Activated CD4-positive, CD25-positive, alpha-beta regulatory T cell treated with anti-CD3 and anti-CD28 coated beads, Interleukin-2, amount 50 U/mL, for 24 hours (primary cell): ENCODE results near the gene LGALS8.

Experiments
- ATAC-seq, 2 donors: fragments of 150-1000 bp; cut with Tn5 transposase; one replicate each; pipeline ENCODE4 v1.10.0; 2021; ENCODE audit warnings: mild to moderate bottlenecking in 1 of 2, moderate library complexity in 1 of 2

LGALS8 gene

DNA sequence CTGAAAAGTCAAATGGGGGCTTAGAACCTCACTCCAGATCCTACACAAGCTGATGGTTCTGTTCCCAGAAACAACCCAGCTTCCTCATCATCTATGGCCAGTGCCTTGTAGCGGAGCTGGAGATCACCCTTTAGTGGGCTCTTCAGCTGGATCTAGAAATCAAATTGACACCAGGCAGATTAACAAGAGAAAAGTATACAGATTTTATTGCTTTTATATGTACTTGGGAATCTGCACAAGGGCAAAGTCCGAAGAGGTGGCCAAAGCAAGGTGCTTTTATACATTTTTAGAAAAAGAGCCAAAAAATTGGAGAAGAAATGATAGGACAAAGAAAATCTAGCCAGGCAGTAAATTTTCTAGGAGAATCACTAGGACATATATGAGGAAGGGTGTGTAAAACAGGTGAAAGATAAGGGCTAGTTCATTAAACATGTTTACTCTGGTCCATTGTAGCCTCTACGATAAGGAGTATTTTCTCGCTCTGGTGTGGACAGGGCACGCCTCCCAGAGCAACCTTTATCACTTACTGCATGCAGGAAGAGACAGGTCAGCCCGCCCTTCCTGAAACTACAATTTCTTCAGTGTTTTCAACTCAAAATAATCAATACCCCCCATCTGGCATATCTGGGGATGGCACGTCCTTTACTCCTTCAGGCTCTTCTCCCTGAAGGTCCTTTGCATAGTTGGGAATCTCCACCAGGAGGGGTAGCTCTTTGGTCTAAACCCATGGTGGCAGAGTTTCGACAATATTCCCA, 14.0 kb upstream of the LGALS8 start:
- no peak for ATAC-seq

DNA sequence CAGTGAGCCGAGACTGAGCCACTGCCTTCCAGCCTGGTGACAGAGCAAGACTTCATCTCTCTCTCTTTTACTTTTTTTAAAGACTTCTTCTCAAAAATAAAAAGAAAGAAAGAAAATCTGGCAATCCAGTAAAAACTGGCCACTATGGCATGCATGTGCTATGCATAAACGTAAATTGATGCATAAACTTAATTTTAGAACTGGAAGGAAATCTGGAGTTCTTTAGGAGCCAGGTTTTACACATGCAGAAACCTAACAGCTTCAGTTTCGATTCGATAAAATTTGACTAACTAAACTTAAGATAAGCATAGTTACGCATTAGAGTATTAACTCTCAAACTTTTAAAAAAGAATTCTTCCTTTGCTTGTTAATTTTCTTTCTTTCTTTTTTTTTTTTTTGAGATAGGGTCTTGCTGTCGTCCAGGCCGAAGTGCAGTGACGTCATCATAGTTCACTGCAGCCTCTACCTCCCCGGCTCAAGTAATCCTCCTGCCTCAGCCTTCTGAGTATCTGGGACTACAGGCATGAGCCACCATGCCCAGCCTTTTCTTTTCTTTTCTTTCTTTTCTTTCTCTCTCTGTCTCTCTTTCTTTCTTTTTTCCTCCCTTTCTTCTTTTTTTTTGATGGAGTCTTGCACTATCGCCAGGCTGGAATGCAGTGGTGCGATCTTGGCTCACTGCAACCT, 11.9 kb upstream of the LGALS8 start:
- no peak for ATAC-seq

DNA sequence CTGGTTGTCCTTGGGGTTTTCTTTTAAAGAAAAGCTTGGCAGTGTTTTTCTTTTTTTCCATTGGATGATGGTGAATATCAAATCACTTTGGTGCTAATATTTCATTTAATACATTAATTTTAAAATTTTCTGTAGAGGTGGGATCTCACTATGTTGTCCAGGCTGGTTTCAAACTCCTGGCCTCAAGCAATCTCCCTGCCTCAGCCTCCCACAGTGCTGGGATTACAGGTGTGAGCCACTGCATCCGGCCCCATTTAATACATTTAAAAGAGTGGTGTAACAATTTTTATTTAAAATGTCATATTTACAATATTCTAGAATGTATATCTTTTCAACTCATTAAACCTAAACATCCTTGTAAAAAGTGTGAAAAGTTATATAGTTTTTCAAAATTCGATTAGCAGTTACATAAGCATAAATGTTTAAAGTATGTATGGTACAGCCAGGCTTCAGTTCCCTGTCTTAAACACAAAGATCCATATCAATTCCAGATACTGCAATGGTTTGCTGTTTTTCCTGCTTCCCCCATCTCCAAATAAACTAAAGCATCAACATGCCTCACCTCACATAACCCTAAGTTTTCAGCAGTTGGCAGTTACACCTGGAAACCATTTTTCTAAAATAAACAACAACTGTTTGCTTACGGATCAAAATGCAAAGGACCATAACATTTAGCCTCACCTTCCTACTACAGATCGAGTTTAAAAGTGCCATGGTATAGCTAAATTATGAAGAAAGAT, 8.9 kb upstream of the LGALS8 start:
- ATAC-seq = no peak

DNA sequence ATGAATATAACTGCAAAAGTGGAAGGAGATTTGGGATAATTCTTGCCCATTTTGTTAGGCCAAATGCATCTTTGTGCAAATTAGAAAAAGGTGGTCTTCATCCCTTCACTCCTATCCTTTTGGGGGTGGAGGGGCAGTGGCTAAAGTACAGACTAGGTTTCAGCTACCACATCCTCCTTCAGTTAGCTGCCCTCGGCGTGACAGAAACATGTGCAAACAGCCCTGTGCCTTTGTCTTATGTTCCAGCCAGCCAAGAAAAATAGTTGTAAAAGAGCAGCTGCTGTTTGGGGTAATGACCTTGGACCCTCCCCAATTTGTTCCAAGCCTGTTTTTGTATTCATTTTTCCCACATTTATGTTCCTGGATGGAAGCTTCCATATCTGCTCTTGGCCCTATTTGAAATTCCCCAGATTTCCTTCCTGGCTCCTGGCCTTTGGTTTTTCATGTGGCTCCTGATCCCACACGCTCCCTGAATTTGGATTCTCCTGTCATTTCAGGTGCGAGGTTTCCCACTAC, 8.3 kb upstream of the LGALS8 start:
- no peak for ATAC-seq

DNA sequence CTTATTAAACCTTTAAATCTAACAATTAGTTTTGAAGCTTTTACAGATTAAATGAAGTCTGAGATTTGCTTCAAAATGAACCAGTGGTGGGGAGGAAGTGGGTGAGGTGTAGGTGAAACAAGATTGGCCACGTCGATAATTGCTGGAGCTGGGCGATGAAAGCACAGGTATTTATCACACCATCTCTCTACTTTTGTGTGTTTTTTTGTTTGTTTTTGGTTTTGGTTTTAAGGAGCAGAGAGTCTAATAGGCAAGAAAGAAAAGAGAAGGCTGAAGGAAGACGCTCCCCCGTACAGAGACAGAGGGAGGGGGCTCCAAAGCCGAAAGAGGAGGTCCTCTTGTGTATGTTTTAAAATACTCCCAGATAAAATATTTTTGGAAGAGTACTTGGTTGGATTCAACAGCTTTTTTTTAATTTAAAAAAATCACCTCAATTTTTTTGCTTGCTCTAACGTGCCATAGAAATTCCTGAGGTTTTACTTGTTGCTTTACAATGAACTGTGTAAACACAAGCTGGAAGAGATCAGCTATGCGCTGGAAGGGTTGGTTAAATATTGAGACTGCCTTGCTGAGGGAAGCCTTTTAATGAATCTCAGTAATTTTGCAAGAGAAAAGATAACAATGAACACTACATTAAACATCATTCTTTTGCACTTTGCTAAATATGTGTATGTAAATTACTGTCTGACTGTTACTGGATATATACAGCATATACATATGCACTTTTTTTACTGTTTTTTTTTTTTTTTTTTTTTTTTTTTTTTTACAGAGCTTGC, 6.7 kb upstream of the LGALS8 start:
- peak; percentile 63 to 76 for ATAC-seq

DNA sequence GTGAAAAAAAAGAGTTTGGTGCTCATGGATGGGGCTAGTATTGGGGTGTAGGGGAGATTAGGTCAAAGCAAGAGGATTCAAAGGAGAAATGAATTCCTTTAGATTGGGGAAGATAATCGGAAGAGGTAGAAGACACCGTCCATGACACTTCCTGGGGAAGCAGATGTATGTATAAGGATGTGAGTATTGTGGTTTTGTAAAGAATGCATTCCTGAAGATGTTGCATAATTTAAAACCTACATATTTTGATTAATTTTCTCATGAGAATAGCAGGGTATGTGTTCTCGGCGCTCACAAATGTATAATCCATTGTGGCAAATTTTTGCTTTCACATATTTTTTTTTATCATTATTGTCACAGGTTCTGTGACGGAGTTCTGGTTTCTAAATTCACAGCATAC, 5.5 kb upstream of the LGALS8 start:
- ATAC-seq = no peak

DNA sequence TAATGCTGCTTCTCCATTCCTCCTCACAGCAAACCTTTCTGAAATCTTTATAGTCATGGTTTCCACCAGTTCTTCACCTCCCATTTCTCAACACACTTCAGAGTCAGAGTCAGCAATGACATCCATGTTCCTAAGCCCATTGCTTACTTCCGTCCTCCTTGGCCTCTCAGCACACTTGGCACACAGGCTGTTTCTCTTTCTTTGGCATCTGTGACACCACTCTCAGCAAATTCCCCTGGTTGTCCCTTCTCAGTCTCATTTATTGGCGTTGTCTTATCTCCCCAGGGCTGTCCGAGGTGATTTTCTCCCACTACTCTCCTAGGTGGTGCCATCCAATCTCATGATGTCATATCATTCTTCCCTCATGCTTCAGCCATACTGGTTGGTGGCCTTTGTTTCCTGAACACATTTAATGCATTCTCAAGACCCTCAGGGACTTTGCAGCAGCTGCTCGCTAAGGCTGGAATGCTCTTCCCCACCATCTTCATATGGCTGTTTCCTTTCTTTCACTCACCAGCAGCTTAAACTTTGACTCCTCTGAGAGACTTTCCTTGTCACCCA, 3.3 kb upstream of the LGALS8 start:
- no peak for ATAC-seq

DNA sequence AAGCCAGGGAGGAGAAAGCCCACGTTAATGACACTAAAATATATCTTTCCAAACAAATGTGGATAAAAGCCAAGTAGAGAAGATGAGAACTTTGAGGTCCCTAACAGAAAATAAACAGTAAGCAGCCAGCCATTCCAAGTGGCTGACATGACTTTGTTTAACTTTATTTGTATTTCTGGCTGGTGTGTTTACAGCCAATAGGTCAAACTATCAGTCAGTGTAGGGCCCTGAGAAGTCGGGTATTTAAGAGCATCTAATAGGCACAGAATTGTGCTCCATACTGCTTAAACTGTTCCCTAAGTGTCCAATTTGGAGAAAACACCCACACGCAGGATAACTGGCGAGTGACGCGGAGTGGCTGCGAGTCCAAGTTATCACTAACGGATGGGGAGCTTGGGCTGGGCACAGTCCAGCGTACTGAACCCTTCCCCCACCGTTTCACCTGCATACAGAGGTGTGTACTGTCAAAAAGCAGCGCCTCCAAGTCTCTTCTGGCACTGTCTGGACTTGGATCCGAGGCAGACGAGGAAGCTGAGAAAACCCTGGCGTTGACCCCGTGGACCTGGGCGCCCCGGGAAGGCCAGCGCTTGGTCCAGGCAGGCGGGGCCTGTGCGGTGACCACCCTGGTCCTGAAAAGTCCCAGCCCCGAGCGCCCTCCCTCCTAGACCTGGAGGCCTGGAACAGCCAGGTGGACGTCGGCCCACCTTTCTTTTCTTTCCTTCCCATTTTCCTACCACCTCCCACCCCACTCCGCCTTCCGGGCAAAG, 662 bp upstream of the LGALS8 start:
- ATAC-seq = no peak

DNA sequence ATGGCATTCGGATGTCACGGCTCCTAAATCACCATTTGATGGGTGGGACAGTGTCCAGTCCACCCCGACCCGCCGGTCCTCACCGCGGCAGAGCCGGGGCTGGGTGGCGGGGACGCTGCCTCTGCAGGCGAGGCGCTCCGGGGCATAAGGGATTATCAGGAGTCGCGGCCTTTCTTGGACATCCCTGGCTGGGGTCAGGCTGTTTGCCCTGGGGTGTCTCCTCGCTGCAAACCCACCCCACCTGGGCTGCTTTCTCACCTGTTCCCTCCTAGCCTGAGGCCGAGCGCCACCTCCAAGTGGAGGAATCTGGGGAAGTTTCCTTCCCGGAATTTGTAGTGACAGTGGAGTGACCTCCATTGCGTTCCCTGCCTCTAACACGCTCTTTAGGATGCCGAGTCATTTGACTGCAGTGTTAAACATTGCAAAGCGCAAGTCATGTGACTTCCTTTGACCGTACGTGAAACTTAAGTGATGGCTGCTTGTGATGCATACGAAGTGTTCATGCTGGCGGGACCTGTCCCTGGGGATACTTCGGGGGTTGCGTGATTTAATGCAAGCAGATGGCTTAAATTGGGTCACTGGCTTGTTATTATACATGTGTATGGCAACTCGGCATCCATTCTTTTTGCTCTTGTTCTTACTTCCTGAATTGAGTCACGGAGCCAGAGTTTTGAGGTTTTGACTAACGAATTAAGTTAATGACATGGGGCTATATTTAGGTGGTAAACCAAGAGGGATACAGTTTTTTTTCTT, 536 bp downstream of the LGALS8 start:
- peak; percentile 90 to 93 for ATAC-seq

DNA sequence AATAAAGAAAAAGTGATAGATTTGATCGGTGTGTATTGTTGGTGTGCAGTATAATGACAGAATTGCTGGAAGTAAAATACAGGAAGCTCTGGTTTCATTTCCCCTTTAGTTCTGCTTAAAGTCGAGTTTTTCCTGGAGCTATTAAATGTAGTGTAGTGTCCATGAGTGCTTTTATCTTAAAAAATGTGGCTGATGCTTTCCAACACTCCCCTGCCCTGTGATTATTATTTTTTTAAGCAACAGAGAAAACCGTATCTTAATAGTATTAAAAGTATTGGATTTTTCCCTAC, 1.1 kb downstream of the LGALS8 start:
- ATAC-seq = no peak

DNA sequence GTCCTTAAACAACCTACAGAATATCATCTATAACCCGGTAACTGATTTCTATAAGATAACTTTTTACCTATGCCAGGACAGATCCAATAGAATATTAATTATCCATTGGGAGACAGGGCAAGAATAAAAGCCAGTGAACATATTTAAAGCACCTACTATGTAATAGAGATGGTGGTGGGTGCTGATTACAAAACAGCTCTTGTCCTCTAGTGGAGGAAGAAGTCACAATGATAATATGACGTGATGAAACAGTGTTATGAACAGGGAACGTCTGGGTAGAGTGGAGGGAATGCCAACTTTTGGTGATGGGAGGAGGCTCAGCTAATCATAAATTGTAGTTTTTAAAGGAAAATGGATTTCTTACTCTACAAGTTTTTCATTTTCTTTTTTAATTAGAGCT, 2.3 kb downstream of the LGALS8 start:
- ATAC-seq = no peak

DNA sequence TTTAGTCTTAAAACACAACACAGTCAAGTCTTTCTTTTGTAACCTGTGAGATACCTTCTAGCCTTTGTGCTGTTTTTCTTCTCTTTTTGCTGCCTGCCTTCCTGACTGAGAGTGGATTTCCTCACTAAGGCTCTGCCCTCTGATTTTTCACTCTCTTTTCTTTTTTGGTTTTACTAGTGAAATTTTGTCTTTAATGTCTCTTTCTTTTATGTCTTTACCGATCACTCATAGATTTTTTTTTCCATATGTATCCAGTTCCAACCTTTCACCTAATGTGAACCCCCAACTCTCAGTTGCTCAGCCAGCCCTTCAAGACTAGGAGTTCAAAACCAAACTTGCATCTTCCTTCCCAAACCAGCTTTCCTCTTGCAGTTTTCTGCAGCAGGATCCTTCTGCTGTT, 6.5 kb downstream of the LGALS8 start:
- no peak for ATAC-seq

DNA sequence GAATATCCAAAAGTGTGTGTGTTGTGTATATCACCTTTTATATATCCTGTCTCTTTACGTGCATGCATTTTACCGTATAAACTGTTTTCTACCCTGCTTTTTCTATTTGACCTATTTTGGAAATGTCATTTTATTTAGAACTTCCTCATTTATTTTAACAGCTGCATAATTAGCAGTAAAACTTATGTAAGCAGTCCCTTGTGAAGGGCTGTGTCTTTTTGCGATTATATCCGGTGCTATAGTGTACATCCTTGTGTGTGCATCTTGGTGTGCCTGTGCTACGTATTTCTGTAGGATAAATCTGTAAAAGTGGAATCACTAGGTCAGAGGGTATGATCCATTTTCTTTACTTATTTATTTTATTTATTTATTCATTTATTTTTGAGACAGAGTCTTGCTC, 7.2 kb downstream of the LGALS8 start:
- no peak for ATAC-seq

DNA sequence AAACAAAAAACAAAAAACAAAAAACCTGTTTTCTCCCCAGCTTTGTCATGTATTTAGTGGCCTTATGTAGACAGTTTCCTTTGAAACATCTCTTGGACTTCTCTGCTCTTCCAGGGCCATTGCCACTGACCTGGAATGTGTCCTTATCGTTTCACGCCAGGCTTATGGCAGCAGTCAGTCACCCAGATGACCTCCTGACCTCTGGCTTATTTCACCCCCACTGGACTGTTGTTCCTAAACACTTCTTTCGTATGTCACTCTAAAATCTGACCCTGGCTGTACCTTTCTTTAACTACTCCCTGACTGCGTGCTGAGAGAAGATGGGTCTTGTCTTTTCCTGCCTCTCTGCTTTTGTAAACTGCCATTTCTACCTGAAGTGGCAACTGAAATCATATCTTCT, 9.1 kb downstream of the LGALS8 start:
- no peak for ATAC-seq

DNA sequence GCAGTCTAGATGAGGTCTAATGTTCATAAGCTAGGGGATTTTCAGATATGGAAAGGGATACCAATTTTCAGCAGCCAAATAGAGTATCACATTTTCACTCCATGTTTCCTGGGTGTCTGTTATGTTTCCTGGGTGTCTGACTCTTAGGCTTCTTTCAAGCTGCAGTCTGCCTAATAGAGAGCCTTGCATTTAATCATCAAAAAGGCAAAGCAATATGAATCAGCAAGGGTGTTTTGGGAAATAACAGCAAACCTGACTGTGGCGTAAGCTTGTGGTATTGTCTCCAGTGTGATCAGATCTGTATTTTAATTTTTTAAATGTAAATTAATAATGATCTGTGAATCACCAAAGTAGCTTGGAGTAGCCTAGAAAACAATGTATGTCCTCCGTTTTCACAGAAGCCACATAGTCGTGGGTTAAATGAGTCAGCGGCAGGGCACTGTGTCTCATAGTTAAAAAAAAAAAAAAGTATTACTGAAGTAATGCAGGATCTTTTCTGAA, 10.4 kb downstream of the LGALS8 start:
- ATAC-seq = peak; percentile 86 to 88

DNA sequence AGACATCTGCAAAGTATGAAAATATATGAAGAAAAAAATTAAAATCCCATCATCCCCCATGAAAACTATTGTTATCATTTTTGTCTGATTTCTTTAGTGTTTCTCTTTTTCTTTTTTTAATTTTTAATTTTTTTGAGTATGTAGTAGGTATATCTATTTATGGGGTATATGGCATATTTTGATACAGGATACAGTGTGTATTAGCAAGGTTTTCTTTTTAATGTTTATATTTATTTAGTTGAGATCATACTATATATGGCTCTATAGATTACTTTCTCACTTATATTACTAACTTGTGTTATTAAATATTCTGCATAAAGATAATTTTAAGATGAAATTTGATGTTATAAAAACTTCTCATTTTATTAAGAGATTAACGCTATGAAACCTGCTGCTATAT, 11.4 kb downstream of the LGALS8 start:
- ATAC-seq = no peak

DNA sequence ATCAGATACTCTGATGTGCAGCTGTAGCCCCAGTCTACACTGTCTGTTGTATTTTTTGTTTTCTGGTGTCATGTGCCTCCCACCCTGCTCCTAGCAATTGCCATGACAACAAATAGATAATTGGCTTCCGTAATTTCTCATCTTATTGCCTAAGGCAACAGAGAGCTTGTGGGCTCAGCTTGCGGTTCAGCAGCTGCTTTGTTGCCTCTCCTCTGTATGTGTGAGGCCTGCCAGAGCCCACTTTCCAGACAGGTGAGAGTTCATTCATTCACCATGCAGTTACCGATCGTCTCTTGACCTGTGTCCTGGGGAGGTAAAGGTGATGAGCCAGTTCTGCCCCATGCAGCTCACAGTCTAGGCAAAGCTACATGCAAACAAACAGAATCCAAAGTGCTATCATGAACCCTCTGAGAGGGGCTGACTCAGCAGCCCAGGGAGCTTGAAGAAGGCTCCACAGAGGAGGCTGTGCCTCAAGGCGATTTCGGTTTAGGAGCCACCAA, 11.9 kb downstream of the LGALS8 start:
- no peak for ATAC-seq

DNA sequence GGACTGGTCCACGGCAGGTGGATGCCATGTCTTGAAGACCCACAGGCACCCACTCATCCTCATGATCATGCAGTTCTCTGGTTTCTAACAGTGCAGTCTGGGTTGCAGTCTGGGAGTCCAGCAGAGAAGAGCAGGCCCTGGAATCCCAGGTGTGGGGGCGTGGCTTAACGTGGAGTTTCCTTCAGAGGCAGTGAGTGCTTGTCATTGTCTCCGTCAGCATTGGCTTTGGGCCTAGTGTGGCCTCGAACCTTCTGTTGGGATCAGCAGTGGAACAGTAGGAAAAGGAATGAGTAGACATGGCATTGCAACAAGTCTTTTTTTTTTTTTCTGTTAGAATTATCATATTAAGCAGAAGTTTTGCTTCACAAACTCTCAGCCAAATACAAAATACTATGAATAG, 12.8 kb downstream of the LGALS8 start:
- ATAC-seq = no peak

DNA sequence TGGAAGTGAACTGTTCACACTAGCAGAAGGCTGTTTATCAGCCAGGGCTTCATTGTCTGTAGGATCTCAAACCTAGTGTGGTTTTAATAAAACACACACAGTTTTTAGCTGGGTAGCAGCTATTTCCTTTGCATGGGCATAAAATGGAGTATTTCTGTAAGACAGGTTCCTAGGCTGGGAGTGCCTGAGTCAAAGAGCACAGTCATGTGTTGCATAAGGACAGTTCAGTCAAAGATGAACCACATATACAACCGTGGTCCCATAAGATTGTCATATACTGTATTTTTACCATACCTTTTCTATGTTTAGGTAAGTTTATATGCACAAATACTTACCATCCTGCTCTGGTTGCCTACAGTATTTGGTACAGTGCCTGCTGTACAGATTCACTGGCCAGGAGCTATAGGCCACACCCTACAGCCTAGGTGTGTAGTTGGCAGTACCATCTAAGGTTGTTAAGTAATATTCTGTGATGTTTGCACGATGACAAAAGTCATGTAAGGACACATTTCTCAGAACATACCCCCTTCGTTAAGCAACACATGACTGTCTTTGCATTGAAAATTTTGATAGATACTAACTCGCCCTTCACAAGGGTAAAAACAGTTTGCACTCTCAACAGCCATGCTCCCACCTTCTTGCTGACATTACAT, 17.2 kb downstream of the LGALS8 start:
- no peak for ATAC-seq

DNA sequence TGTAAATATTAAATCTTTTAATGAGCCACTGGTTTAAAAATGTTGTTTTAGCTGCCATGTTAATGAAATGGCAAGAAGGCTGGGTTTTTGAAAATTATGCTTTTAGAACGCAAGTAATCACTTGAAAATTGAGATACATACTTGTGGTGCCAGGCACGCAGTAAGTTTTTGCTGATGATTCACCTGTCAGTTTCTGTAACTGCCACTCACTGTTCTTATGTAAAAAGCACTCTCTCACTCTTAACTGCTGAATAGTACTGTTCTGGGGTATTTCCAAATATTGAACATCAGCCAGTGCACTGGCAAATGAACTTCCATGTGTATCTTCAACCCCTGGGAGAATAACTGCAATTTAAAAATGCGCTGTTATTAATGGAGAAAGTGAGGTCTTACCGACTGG, 17.9 kb downstream of the LGALS8 start:
- no peak for ATAC-seq
